Measurements from ENCODE around the gene WDR90.

The WDR90 gene

GRCh38 chr16:647173-647902 is 1.8 kb upstream of the WDR90 start:
- no peak for TF ChIP-seq CTCF (IDR thresholded peaks at IDR 0.05; ENCODE audit: low read depth, low read length, missing control alignments)
- no peak for DNase-seq (ENCODE audit: extremely low read depth, low read depth)
- H3K4me3 ChIP-seq (replicated peaks; ENCODE audit: low read depth, low read length): 0 out of 2 replicates have a peak overlapping the region, but pooled peaks have one; percentile 60

GRCh38 chr16:648071-648780 is 939 bp upstream of the WDR90 start:
- no peak for DNase-seq (ENCODE audit: extremely low read depth, low read depth)
- peak; percentile 49 for TF ChIP-seq CTCF (IDR thresholded peaks at IDR 0.05; ENCODE audit: low read depth, low read length, missing control alignments)
- peak overlapping the region; percentile 60 for H3K4me3 ChIP-seq (replicated peaks; ENCODE audit: low read depth, low read length)

- H3K4me3 ChIP-seq (replicated peaks; ENCODE audit: low read depth, low read length): peak overlapping the region; percentile 60
- no peak for DNase-seq (ENCODE audit: extremely low read depth, low read depth)
- TF ChIP-seq CTCF (IDR thresholded peaks at IDR 0.05; ENCODE audit: low read depth, low read length, missing control alignments): no peak
Observed at GRCh38 chr16:649631-650030, 466 bp downstream of the WDR90 start.

GRCh38 chr16:651844-652243 is 2.7 kb downstream of the WDR90 start:
- no peak overlapping the region for H3K4me3 ChIP-seq (replicated peaks; ENCODE audit: low read depth, low read length)
- no peak for TF ChIP-seq CTCF (IDR thresholded peaks at IDR 0.05; ENCODE audit: low read depth, low read length, missing control alignments)
- no peak for DNase-seq (ENCODE audit: extremely low read depth, low read depth)

GRCh38 chr16:652454-653305 is 3.5 kb downstream of the WDR90 start:
- no peak for DNase-seq (ENCODE audit: extremely low read depth, low read depth)
- no peak overlapping the region for H3K4me3 ChIP-seq (replicated peaks; ENCODE audit: low read depth, low read length)
- no peak for TF ChIP-seq CTCF (IDR thresholded peaks at IDR 0.05; ENCODE audit: low read depth, low read length, missing control alignments)

GRCh38 chr16:654034-654433 is 4.9 kb downstream of the WDR90 start:
- no peak overlapping the region for H3K4me3 ChIP-seq (replicated peaks; ENCODE audit: low read depth, low read length)
- DNase-seq (ENCODE audit: extremely low read depth, low read depth): no peak
- no peak for TF ChIP-seq CTCF (IDR thresholded peaks at IDR 0.05; ENCODE audit: low read depth, low read length, missing control alignments)

Data from HFF-Myc (cell line).